Kidney (tissue), 14 donors: ENCODE results near the gene LGALS3BP. TPM values are rescaled to one million over a fixed set of nuclear protein-coding genes. Genes with fewer than 3 reads are reported as not detected.
A peak's percentile ranks its signal among the peaks of the same experiment; 100 is the strongest.

Source experiments
- DNase-seq, 5 donors: peaks; one replicate each; pipeline ENCODE4 v3.0.0-alpha.2; 2013 to 2020
- FAIRE-seq: peaks from 2 replicates; lab custom pipeline; 2012; peaks lifted over from hg19 to GRCh38; lab: Jason Lieb, UNC
- H3K27ac ChIP-seq, 2 donors: one replicate each; pipeline ENCODE4 v1.7.0; 2013; ENCODE audit warnings: low read depth in 2 of 2, low read length in 2 of 2, inconsistent platforms in 1 of 2
- H3K27me3 ChIP-seq: one replicate; pipeline ENCODE4 v1.7.1; 2013; ENCODE audit warnings: low read length, inconsistent platforms; ENCODE audit not compliant: control insufficient read depth, insufficient read depth
- H3K36me3 ChIP-seq, 3 donors: one replicate each; pipeline versions ENCODE4 v1.7.0 to v1.7.1; 2013; ENCODE audit warnings: low read length in 3 of 3, control low read depth in 1 of 3, inconsistent platforms in 1 of 3; ENCODE audit not compliant: insufficient read depth in 3 of 3, control insufficient read depth in 2 of 3
- H3K4me1 ChIP-seq, 3 donors: one replicate each; pipeline versions ENCODE4 v1.7.0 to v1.7.1; 2013; ENCODE audit warnings: low read length in 3 of 3, inconsistent platforms in 1 of 3, low read depth in 1 of 3; ENCODE audit not compliant: control insufficient read depth in 2 of 3, insufficient read depth in 2 of 3
- H3K4me3 ChIP-seq, 3 donors: one replicate each; pipeline versions ENCODE4 v1.7.0 to v1.8.1; 2013; ENCODE audit warnings: low read length in 3 of 3, control low read depth in 1 of 3, inconsistent platforms in 1 of 3
- H3K9ac ChIP-seq, 3 donors: one replicate each; pipeline versions ENCODE4 v1.7.0 to v1.7.1; 2013; ENCODE audit warnings: low read length in 3 of 3, control low read depth in 1 of 3, inconsistent platforms in 1 of 3
- H3K9me3 ChIP-seq, 3 donors: one replicate each; pipeline versions ENCODE4 v1.7.0 to v1.7.1; 2013; ENCODE audit warnings: low read length in 3 of 3, control low read depth in 1 of 3, inconsistent platforms in 1 of 3; ENCODE audit not compliant: control insufficient read depth in 2 of 3, insufficient read depth in 1 of 3
- CTCF ChIP-seq: IDR thresholded peaks from 3 replicates; pipeline ENCODE4 v1.5.1; 2012; ENCODE audit warnings: mild to moderate bottlenecking, moderate library complexity, borderline replicate concordance; ENCODE audit not compliant: insufficient read depth; ENCODE audit errors: extremely low read depth
- intact Hi-C: fragments of 100-400 bp; cut with DNase I; formaldehyde crosslinking; loops from one replicate; pipeline ENCODE4 v1.11.1; 2022
- polyA plus RNA-seq: library from polyadenylated mRNA; stranded (reverse); fragments of 350-450 nt; fragmentation: Illumina TruSeq; extraction: RNeasy Lipid Tissue Mini Kit (QIAGEN cat#74804); gene quantifications from one replicate; pipeline ENCODE4 v1.2.3, GENCODE V29; 2014; ENCODE audit warnings: low read depth, low replicate concordance; ENCODE audit not compliant: insufficient read depth
- total RNA-seq: library from RNA; stranded (reverse); fragmentation: NEBNext Ultra II Directional; extraction: Animal tissue kit (Norgen Biotek cat#: 25700); gene quantifications from one replicate; pipeline ENCODE4 v1.2.1, GENCODE V29; 2021
- donor health status: control.
- donor health status: control.
- donor health status: control.
- donor health status: control.
- donor health status: control.
- donor health status: DM: yes; HTN: yes; CAD: no.
- donor health status: Normal renal cell carcinoma (clear cell type).

The LGALS3BP gene
- total and polyA plus RNA-seq, 2 donors from 2014 or later = 240 to 310 TPM

GRCh38 chr17:78998311-78999055, 18.8 kb upstream of the LGALS3BP start:
- TF ChIP-seq CTCF = no peak
- Histone ChIP-seq H3K4me3 (no peak overlapping the region), H3K4me1 (peaks cover 0 to 8% (median 0%) of the 10 kb centered on the region in 3 donors), H3K9ac (no peak overlapping the region), H3K27me3 (no peaks in the 10 kb centered on the region), H3K27ac (no peak overlapping the region), H3K9me3 (no peaks in the 10 kb centered on the region), H3K36me3 (peaks cover 0 to 7% (median 6%) of the 10 kb centered on the region in 3 donors)
- FAIRE-seq (no peak), DNase-seq (peak in 1 of 5 donors; percentile 78)
- intact Hi-C loops = no loop called here

GRCh38 chr17:78997881-78998280, 18.2 kb upstream of the LGALS3BP start:
- no peaks in the 10 kb centered on the region for H3K27me3 ChIP-seq
- H3K9ac ChIP-seq = no peak overlapping the region
- no peak for FAIRE-seq
- H3K36me3 ChIP-seq = peaks cover 0 to 7% (median 6%) of the 10 kb centered on the region in 3 donors
- intact Hi-C loops = no loop called here
- no peak overlapping the region for H3K4me3 ChIP-seq
- H3K4me1 ChIP-seq = peaks cover 0 to 8% (median 0%) of the 10 kb centered on the region in 3 donors
- H3K9me3 ChIP-seq = no peaks in the 10 kb centered on the region
- H3K27ac ChIP-seq = no peak overlapping the region
- no peak for TF ChIP-seq CTCF
- peak in 1 of 5 donors; percentile 50 for DNase-seq

- H3K27ac ChIP-seq = no peak overlapping the region
Measured at GRCh38 chr17:78997231-78997741, 17.6 kb upstream of the LGALS3BP start.

More at GRCh38 chr17:78997231-78997741, 17.6 kb upstream of the LGALS3BP start:
- Histone ChIP-seq H3K27me3 (no peaks in the 10 kb centered on the region), H3K4me3 (no peak overlapping the region), H3K36me3 (peaks cover 0 to 6% (median 6%) of the 10 kb centered on the region in 3 donors), H3K4me1 (peaks cover 0 to 8% (median 0%) of the 10 kb centered on the region in 3 donors), H3K9ac (no peak overlapping the region), H3K9me3 (no peaks in the 10 kb centered on the region)
- intact Hi-C loops = no loop called here
- DNase-seq (peak in 4 of 5 donors; percentile 69 to 78 (median 72)), FAIRE-seq (no peak)
- TF ChIP-seq CTCF = no peak
